HUES48 (cell line): ENCODE results near the gene GPR34.

Experiments
- H3K27ac ChIP-seq: one replicate; pipeline ENCODE4 v1.7.0; 2013; ENCODE audit warnings: low read depth, low read length, inconsistent platforms
- H3K27me3 ChIP-seq: 2 replicates; pipeline ENCODE4 v1.6.1; 2013; ENCODE audit warnings: mild to moderate bottlenecking, low read length; ENCODE audit not compliant: control insufficient read depth, insufficient read depth
- H3K36me3 ChIP-seq: 2 replicates; pipeline ENCODE4 v1.6.1; 2013; ENCODE audit warnings: low read length; ENCODE audit not compliant: control insufficient read depth, insufficient read depth
- H3K4me1 ChIP-seq: 2 replicates; pipeline ENCODE4 v1.6.1; 2013; ENCODE audit warnings: mild to moderate bottlenecking, low read length; ENCODE audit not compliant: control insufficient read depth, insufficient read depth
- H3K4me3 ChIP-seq: 2 replicates; pipeline ENCODE4 v1.5.1; 2013; ENCODE audit warnings: mild to moderate bottlenecking, low read depth, low read length
- H3K9ac ChIP-seq: 2 replicates; pipeline ENCODE4 v1.6.1; 2013; ENCODE audit warnings: mild to moderate bottlenecking, low read depth, low read length, moderate library complexity
- H3K9me3 ChIP-seq: 2 replicates; pipeline ENCODE4 v1.6.1; 2013; ENCODE audit warnings: low read length; ENCODE audit not compliant: control insufficient read depth, insufficient read depth

The GPR34 gene

GRCh38 chrX:41693024-41693423 lies 4.3 kb downstream of the GPR34 start:
- H3K36me3 ChIP-seq: no peaks in the 10 kb centered on the region
- H3K4me1 ChIP-seq: no peaks in the 10 kb centered on the region
- no peak overlapping the region for H3K4me3 ChIP-seq
- H3K27ac ChIP-seq: no peak overlapping the region
- H3K9ac ChIP-seq: no peak overlapping the region
- H3K9me3 ChIP-seq: no peaks in the 10 kb centered on the region
- no peaks in the 10 kb centered on the region for H3K27me3 ChIP-seq

- H3K4me3 ChIP-seq: no peak overlapping the region
- no peaks in the 10 kb centered on the region for H3K4me1 ChIP-seq
- no peaks in the 10 kb centered on the region for H3K36me3 ChIP-seq
- H3K27me3 ChIP-seq: no peaks in the 10 kb centered on the region
- H3K27ac ChIP-seq: no peak overlapping the region
- H3K9me3 ChIP-seq: no peaks in the 10 kb centered on the region
- H3K9ac ChIP-seq: no peak overlapping the region
Observed at GRCh38 chrX:41695426-41695825, 6.7 kb downstream of the GPR34 start.

- Histone ChIP-seq H3K27me3 (no peaks in the 10 kb centered on the region), H3K27ac (no peak overlapping the region), H3K4me1 (peaks cover 19% of the 10 kb centered on the region), H3K9ac (no peak overlapping the region), H3K36me3 (no peaks in the 10 kb centered on the region), H3K4me3 (no peak overlapping the region), H3K9me3 (no peaks in the 10 kb centered on the region)
Observed at GRCh38 chrX:41703574-41704029, 14.8 kb downstream of the GPR34 start.

GRCh38 chrX:41705042-41705441 lies 16.3 kb downstream of the GPR34 start:
- Histone ChIP-seq H3K4me3 (no peak overlapping the region), H3K9ac (no peak overlapping the region), H3K27me3 (no peaks in the 10 kb centered on the region), H3K9me3 (no peaks in the 10 kb centered on the region), H3K27ac (no peak overlapping the region), H3K36me3 (no peaks in the 10 kb centered on the region), H3K4me1 (peaks cover 19% of the 10 kb centered on the region)

- no peak overlapping the region for H3K27ac ChIP-seq
- peaks cover 26% of the 10 kb centered on the region for H3K4me1 ChIP-seq
- no peak overlapping the region for H3K4me3 ChIP-seq
- no peaks in the 10 kb centered on the region for H3K27me3 ChIP-seq
- no peaks in the 10 kb centered on the region for H3K9me3 ChIP-seq
- no peak overlapping the region for H3K9ac ChIP-seq
- no peaks in the 10 kb centered on the region for H3K36me3 ChIP-seq
Observed at GRCh38 chrX:41705680-41706374, 17.1 kb downstream of the GPR34 start.

- no peak overlapping the region for H3K9ac ChIP-seq
- no peaks in the 10 kb centered on the region for H3K36me3 ChIP-seq
- H3K27me3 ChIP-seq: no peaks in the 10 kb centered on the region
- H3K4me1 ChIP-seq: peaks cover 29% of the 10 kb centered on the region
- H3K9me3 ChIP-seq: no peaks in the 10 kb centered on the region
- H3K27ac ChIP-seq: no peak overlapping the region
- no peak overlapping the region for H3K4me3 ChIP-seq
Observed at GRCh38 chrX:41707218-41707617, 18.4 kb downstream of the GPR34 start.

GRCh38 chrX:41708486-41708885 lies 19.7 kb downstream of the GPR34 start:
- Histone ChIP-seq H3K27ac (no peak overlapping the region), H3K4me3 (no peak overlapping the region), H3K9me3 (no peaks in the 10 kb centered on the region), H3K27me3 (no peaks in the 10 kb centered on the region), H3K4me1 (peaks cover 37% of the 10 kb centered on the region), H3K9ac (no peak overlapping the region), H3K36me3 (no peaks in the 10 kb centered on the region)

GRCh38 chrX:41711021-41711667 lies 22.4 kb downstream of the GPR34 start:
- Histone ChIP-seq H3K4me3 (no peak overlapping the region), H3K4me1 (peaks cover 24% of the 10 kb centered on the region), H3K9ac (no peak overlapping the region), H3K27ac (no peak overlapping the region), H3K9me3 (no peaks in the 10 kb centered on the region), H3K27me3 (no peaks in the 10 kb centered on the region), H3K36me3 (no peaks in the 10 kb centered on the region)

GRCh38 chrX:41716222-41716621 lies 27.4 kb downstream of the GPR34 start:
- Histone ChIP-seq H3K4me3 (no peak overlapping the region), H3K36me3 (no peaks in the 10 kb centered on the region), H3K27me3 (no peaks in the 10 kb centered on the region), H3K9ac (no peak overlapping the region), H3K27ac (no peak overlapping the region), H3K4me1 (peaks cover 13% of the 10 kb centered on the region), H3K9me3 (peaks cover 26% of the 10 kb centered on the region)

- no peak overlapping the region for H3K27ac ChIP-seq
- H3K4me1 ChIP-seq: peaks cover 10% of the 10 kb centered on the region
- peaks cover 26% of the 10 kb centered on the region for H3K9me3 ChIP-seq
- no peak overlapping the region for H3K4me3 ChIP-seq
- H3K9ac ChIP-seq: no peak overlapping the region
- no peaks in the 10 kb centered on the region for H3K27me3 ChIP-seq
- no peaks in the 10 kb centered on the region for H3K36me3 ChIP-seq
Observed at GRCh38 chrX:41716767-41717473, 28.1 kb downstream of the GPR34 start.
